HCEC 1CT (cell line): ENCODE data around the gene RASSF3.
"Not testable (repeated sequence)": the region's sequence is repeated elsewhere in the genome, so short reads cannot be mapped to it uniquely, and the experiment has no call there.

Experiments used
- DNase-seq: peaks from one replicate; pipeline ENCODE4 v3.0.0-alpha.2; 2017

RASSF3 gene

GRCh38 chr12:64610079-64610659 lies at the start of gene RASSF3:
Gene RASSF3 (plus strand): TSS chr12:64610495. CDS start chr12:64610633, 138 bp downstream.
- DNase-seq: peak; percentile 74

GRCh38 chr12:64561302-64562136 lies 48.8 kb upstream of the RASSF3 start:
- DNase-seq: no peak

- no peak for DNase-seq
Measured at GRCh38 chr12:64566122-64566521, 44.2 kb upstream of the RASSF3 start.

- no peak for DNase-seq
Measured at GRCh38 chr12:64566831-64567517, 43.3 kb upstream of the RASSF3 start.

GRCh38 chr12:64567570-64567969 lies 42.7 kb upstream of the RASSF3 start:
- no peak for DNase-seq

- no peak for DNase-seq
Measured at GRCh38 chr12:64568298-64568697, 42.0 kb upstream of the RASSF3 start.

GRCh38 chr12:64569923-64570691 lies 40.2 kb upstream of the RASSF3 start:
- DNase-seq: no peak

- DNase-seq: no peak
Measured at GRCh38 chr12:64571411-64571810, 38.9 kb upstream of the RASSF3 start.

GRCh38 chr12:64572241-64572640 lies 38.1 kb upstream of the RASSF3 start:
- DNase-seq: no peak

- DNase-seq: no peak
Measured at GRCh38 chr12:64574837-64575236, 35.5 kb upstream of the RASSF3 start.

- no peak for DNase-seq
Measured at GRCh38 chr12:64577046-64577445, 33.2 kb upstream of the RASSF3 start.

- DNase-seq: no peak
Measured at GRCh38 chr12:64578566-64578965, 31.7 kb upstream of the RASSF3 start.

GRCh38 chr12:64580681-64581080 lies 29.6 kb upstream of the RASSF3 start:
- DNase-seq: no peak

- DNase-seq: no peak
Measured at GRCh38 chr12:64582114-64582513, 28.2 kb upstream of the RASSF3 start.

GRCh38 chr12:64582862-64583261 lies 27.4 kb upstream of the RASSF3 start:
- no peak for DNase-seq

- not testable (repeated sequence) for DNase-seq
Measured at GRCh38 chr12:64583395-64583770, 26.9 kb upstream of the RASSF3 start.

GRCh38 chr12:64583771-64584421 lies 26.4 kb upstream of the RASSF3 start:
- no peak for DNase-seq

- no peak for DNase-seq
Measured at GRCh38 chr12:64585104-64585503, 25.2 kb upstream of the RASSF3 start.

- DNase-seq: no peak
Measured at GRCh38 chr12:64587447-64587846, 22.8 kb upstream of the RASSF3 start.

GRCh38 chr12:64590183-64590582 lies 20.1 kb upstream of the RASSF3 start:
- no peak for DNase-seq

GRCh38 chr12:64595863-64596793 lies 14.2 kb upstream of the RASSF3 start:
- no peak for DNase-seq
